Mesenchymal stem cell (in vitro differentiated cells and primary cell): ENCODE data around the gene ATP1B3.

Experiments used
- DNase-seq: peaks from one replicate; pipeline ENCODE4 v3.0.0-alpha.2; 2013
- H2AFZ ChIP-seq: one replicate; pipeline ENCODE4 v1.6.1; 2013; ENCODE audit warnings: low read depth, mild to moderate bottlenecking, control low read depth, inconsistent platforms, low read length, moderate library complexity
- H2AK5ac ChIP-seq: 2 replicates; pipeline ENCODE4 v1.6.1; 2013; ENCODE audit warnings: low read length, moderate library complexity, mild to moderate bottlenecking, inconsistent platforms; ENCODE audit not compliant: severe bottlenecking
- H2BK120ac ChIP-seq: one replicate; pipeline ENCODE4 v1.6.1; 2013; ENCODE audit warnings: low read depth, mild to moderate bottlenecking, inconsistent platforms, low read length, moderate library complexity
- H2BK12ac ChIP-seq, 2 experiments: one replicate each; pipeline ENCODE4 v1.6.1; 2013; ENCODE audit warnings: inconsistent platforms in 2 of 2, low read length in 2 of 2, mild to moderate bottlenecking in 2 of 2, moderate library complexity in 2 of 2, control low read depth in 1 of 2
- H2BK15ac ChIP-seq: one replicate; pipeline ENCODE4 v1.6.1; 2013; ENCODE audit warnings: mild to moderate bottlenecking, low read depth, inconsistent platforms; ENCODE audit not compliant: poor library complexity, severe bottlenecking
- H2BK5ac ChIP-seq: 2 replicates; pipeline ENCODE4 v1.6.1; 2013; ENCODE audit warnings: low read depth, mild to moderate bottlenecking, low read length, control low read depth, inconsistent platforms; ENCODE audit not compliant: poor library complexity, severe bottlenecking
- H3K14ac ChIP-seq, 2 experiments: one replicate each; pipeline ENCODE4 v1.6.1; 2013; ENCODE audit warnings: inconsistent platforms in 2 of 2, low read length in 2 of 2, control low read depth in 1 of 2, mild to moderate bottlenecking in 1 of 2, moderate library complexity in 1 of 2
- H3K18ac ChIP-seq, 2 experiments: one replicate each; pipeline ENCODE4 v1.6.1; 2013; ENCODE audit warnings: inconsistent platforms in 2 of 2, low read length in 2 of 2, control low read depth in 1 of 2, low read depth in 1 of 2, mild to moderate bottlenecking in 1 of 2
- H3K23ac ChIP-seq, 2 experiments: one replicate each; pipeline ENCODE4 v1.6.1; 2013; ENCODE audit warnings: inconsistent platforms in 2 of 2, low read length in 2 of 2, mild to moderate bottlenecking in 2 of 2, moderate library complexity in 2 of 2, control low read depth in 1 of 2
- H3K27ac ChIP-seq: 2 replicates; pipeline ENCODE4 v1.5.1; 2013; ENCODE audit warnings: mild to moderate bottlenecking, moderate library complexity, low read length, control low read depth, inconsistent platforms; ENCODE audit not compliant: poor library complexity, severe bottlenecking
- H3K27me3 ChIP-seq, 2 experiments: 2 replicates each; pipeline versions ENCODE4 v1.6.1 to v1.7.0; 2013; ENCODE audit warnings: low read length in 2 of 2, mild to moderate bottlenecking in 2 of 2, moderate library complexity in 2 of 2, control low read depth in 1 of 2, inconsistent platforms in 1 of 2; ENCODE audit not compliant: control insufficient read depth in 1 of 2, insufficient read depth in 1 of 2
- H3K36me3 ChIP-seq, 2 experiments: 2 replicates each; pipeline versions ENCODE4 v1.6.1 to v1.7.0; 2013; ENCODE audit warnings: low read length in 2 of 2, control low read depth in 1 of 2, inconsistent platforms in 1 of 2, low read depth in 1 of 2, mild to moderate bottlenecking in 1 of 2; ENCODE audit not compliant: insufficient read depth in 2 of 2, control insufficient read depth in 1 of 2
- H3K4ac ChIP-seq, 2 experiments: one replicate each; pipeline ENCODE4 v1.6.1; 2013; ENCODE audit warnings: inconsistent platforms in 2 of 2, low read length in 2 of 2, mild to moderate bottlenecking in 2 of 2, moderate library complexity in 2 of 2, control low read depth in 1 of 2, low read depth in 1 of 2
- H3K4me1 ChIP-seq: 2 replicates; pipeline ENCODE4 v1.6.1; 2013; ENCODE audit warnings: low read depth, low read length, control low read depth; ENCODE audit not compliant: control insufficient read depth, insufficient read depth
- H3K4me2 ChIP-seq: 2 replicates; pipeline ENCODE4 v1.6.1; 2013; ENCODE audit warnings: low read length, mild to moderate bottlenecking, inconsistent platforms; ENCODE audit not compliant: poor library complexity, severe bottlenecking
- H3K4me3 ChIP-seq, 2 experiments: 2 replicates each; pipeline versions ENCODE4 v1.5.1 to v1.7.0; 2013; ENCODE audit warnings: low read length in 2 of 2, mild to moderate bottlenecking in 2 of 2, control low read depth in 1 of 2, low read depth in 1 of 2; ENCODE audit not compliant: insufficient read depth in 1 of 2
- H3K79me1 ChIP-seq: replicated peaks from 2 replicates; pipeline ENCODE4 v1.6.1; 2013; ENCODE audit warnings: mild to moderate bottlenecking, control low read depth, low read length, inconsistent platforms; ENCODE audit not compliant: poor library complexity, severe bottlenecking
- H3K9ac ChIP-seq: 2 replicates; pipeline ENCODE4 v1.7.0; 2013; ENCODE audit warnings: mild to moderate bottlenecking, low read length, moderate library complexity
- H3K9me3 ChIP-seq: 2 replicates; pipeline ENCODE4 v1.7.0; 2013; ENCODE audit warnings: mild to moderate bottlenecking, low read length; ENCODE audit not compliant: control insufficient read depth
- H4K8ac ChIP-seq: one replicate; pipeline ENCODE4 v1.6.1; 2013; ENCODE audit warnings: inconsistent platforms, mild to moderate bottlenecking, low read length, moderate library complexity
- H4K91ac ChIP-seq: one replicate; pipeline ENCODE4 v1.6.1; 2013; ENCODE audit warnings: mild to moderate bottlenecking, low read length, inconsistent platforms
- WGBS: methylation state at CpG from one replicate; pipeline ENCODE4 v1.1.7; 2013; ENCODE audit warnings: mixed read lengths; 5-methylcytosine and 5-hydroxymethylcytosine counted together

The ATP1B3 gene

GRCh38 chr3:141894524-141895176 lies 18.2 kb downstream of the ATP1B3 start:
- 33% methylated on average over 4 of the region's 5 CpGs for WGBS
- no peak overlapping the region for H2BK15ac ChIP-seq

GRCh38 chr3:141895731-141896130 lies 19.3 kb downstream of the ATP1B3 start:
- H3K4me3 ChIP-seq: no peak overlapping the region
- H3K27me3 ChIP-seq: no peaks in the 10 kb centered on the region
- H4K8ac ChIP-seq: no peak overlapping the region
- no peak overlapping the region for H4K91ac ChIP-seq
- no peak overlapping the region for H2BK12ac ChIP-seq
- H3K23ac ChIP-seq: no peak overlapping the region
- peaks cover 1% of the 10 kb centered on the region for H3K4me1 ChIP-seq
- no peak overlapping the region for H2BK15ac ChIP-seq
- no peak overlapping the region for H3K27ac ChIP-seq
- H2AFZ ChIP-seq: no peak overlapping the region
- H3K9me3 ChIP-seq: no peaks in the 10 kb centered on the region
- no peak overlapping the region for H2BK120ac ChIP-seq
- peaks cover 14% of the 10 kb centered on the region for H3K79me1 ChIP-seq
- DNase-seq: no peak
- no peak overlapping the region for H2AK5ac ChIP-seq
- over 99% methylated on average over 3 of the region's 3 CpGs for WGBS
- H3K18ac ChIP-seq: no peak overlapping the region
- no peak overlapping the region for H3K4ac ChIP-seq
- no peak overlapping the region for H3K4me2 ChIP-seq
- H3K9ac ChIP-seq: no peak overlapping the region
- H3K14ac ChIP-seq: no peak overlapping the region
- H2BK5ac ChIP-seq: no peak overlapping the region
- H3K36me3 ChIP-seq: peaks cover 12 to 13% of the 10 kb centered on the region in 2 experiments

More at GRCh38 chr3:141894524-141895176, 18.2 kb downstream of the ATP1B3 start:
- H3K79me1 ChIP-seq: peaks cover 4% of the 10 kb centered on the region
- peak overlapping the region; percentile 30 for H3K9ac ChIP-seq
- H4K91ac ChIP-seq: no peak overlapping the region
- H3K4me2 ChIP-seq: no peak overlapping the region
- no peak overlapping the region for H3K23ac ChIP-seq
- H2BK5ac ChIP-seq: no peak overlapping the region
- no peak overlapping the region for H2BK12ac ChIP-seq
- H3K27me3 ChIP-seq: no peaks in the 10 kb centered on the region
- H3K4ac ChIP-seq: no peak overlapping the region
- no peak overlapping the region for H4K8ac ChIP-seq
- peak overlapping the region in 1 of 2 experiments; percentile 34 for H3K18ac ChIP-seq
- H3K9me3 ChIP-seq: no peaks in the 10 kb centered on the region
- peaks cover 7 to 12% of the 10 kb centered on the region in 2 experiments for H3K36me3 ChIP-seq
- H3K14ac ChIP-seq: no peak overlapping the region
- H3K4me1 ChIP-seq: peaks cover 3% of the 10 kb centered on the region
- H3K4me3 ChIP-seq: no peak overlapping the region
- no peak overlapping the region for H2BK120ac ChIP-seq
- H2AFZ ChIP-seq: no peak overlapping the region
- peak; percentile 91 for DNase-seq
- H3K27ac ChIP-seq: no peak overlapping the region
- H2AK5ac ChIP-seq: no peak overlapping the region

GRCh38 chr3:141898908-141899307 lies 22.5 kb downstream of the ATP1B3 start:
- no peak for DNase-seq
- Histone ChIP-seq H2BK120ac (no peak overlapping the region), H3K14ac (no peak overlapping the region), H3K18ac (no peak overlapping the region), H3K9me3 (no peaks in the 10 kb centered on the region), H3K27me3 (no peaks in the 10 kb centered on the region), H2BK15ac (no peak overlapping the region), H3K36me3 (peaks cover 11 to 12% of the 10 kb centered on the region in 2 experiments), H3K79me1 (peaks cover 24% of the 10 kb centered on the region), H3K9ac (no peak overlapping the region), H3K4me3 (no peak overlapping the region), H3K4me2 (no peak overlapping the region), H2AFZ (no peak overlapping the region), H4K91ac (no peak overlapping the region), H2AK5ac (no peak overlapping the region), H3K4me1 (peaks cover 1% of the 10 kb centered on the region), H4K8ac (no peak overlapping the region), H2BK12ac (no peak overlapping the region), H3K23ac (no peak overlapping the region), H3K4ac (no peak overlapping the region), H3K27ac (no peak overlapping the region), H2BK5ac (no peak overlapping the region)
- no CpG with 5 or more reads among the region's 1 CpG for WGBS

GRCh38 chr3:141900343-141900742 lies 23.9 kb downstream of the ATP1B3 start:
- no peaks in the 10 kb centered on the region for H3K9me3 ChIP-seq
- H3K27me3 ChIP-seq: no peaks in the 10 kb centered on the region
- DNase-seq: no peak
- 100% methylated on average over 3 of the region's 3 CpGs for WGBS
- no peaks in the 10 kb centered on the region for H3K4me1 ChIP-seq
- H2BK12ac ChIP-seq: no peak overlapping the region
- H2BK15ac ChIP-seq: no peak overlapping the region
- no peak overlapping the region for H2BK120ac ChIP-seq
- peaks cover 24% of the 10 kb centered on the region for H3K79me1 ChIP-seq
- H3K4ac ChIP-seq: no peak overlapping the region
- no peak overlapping the region for H3K23ac ChIP-seq
- no peak overlapping the region for H3K27ac ChIP-seq
- H3K14ac ChIP-seq: no peak overlapping the region
- H2BK5ac ChIP-seq: no peak overlapping the region
- H4K91ac ChIP-seq: no peak overlapping the region
- H2AK5ac ChIP-seq: no peak overlapping the region
- H3K4me3 ChIP-seq: no peak overlapping the region
- no peak overlapping the region for H2AFZ ChIP-seq
- H4K8ac ChIP-seq: no peak overlapping the region
- H3K4me2 ChIP-seq: no peak overlapping the region
- H3K36me3 ChIP-seq: peaks cover 11 to 24% of the 10 kb centered on the region in 2 experiments
- H3K9ac ChIP-seq: no peak overlapping the region
- no peak overlapping the region for H3K18ac ChIP-seq
